Jurkat, Clone E6-1 (cell line): ENCODE data around the gene RCSD1.
"Not testable (repeated sequence)": the region's sequence is repeated elsewhere in the genome, so short reads cannot be mapped to it uniquely, and the experiment has no call there.

ENCODE experiments used
- DNase-seq: peaks from one replicate; pipeline ENCODE4 v3.0.0-alpha.2; 2011; ENCODE audit warnings: low read depth, low spot score
- H3K4me3 ChIP-seq: 2 replicates; pipeline ENCODE4 v1.5.1; 2011; ENCODE audit warnings: mild to moderate bottlenecking, low read length, control low read depth, moderate library complexity

RCSD1 gene

DNA sequence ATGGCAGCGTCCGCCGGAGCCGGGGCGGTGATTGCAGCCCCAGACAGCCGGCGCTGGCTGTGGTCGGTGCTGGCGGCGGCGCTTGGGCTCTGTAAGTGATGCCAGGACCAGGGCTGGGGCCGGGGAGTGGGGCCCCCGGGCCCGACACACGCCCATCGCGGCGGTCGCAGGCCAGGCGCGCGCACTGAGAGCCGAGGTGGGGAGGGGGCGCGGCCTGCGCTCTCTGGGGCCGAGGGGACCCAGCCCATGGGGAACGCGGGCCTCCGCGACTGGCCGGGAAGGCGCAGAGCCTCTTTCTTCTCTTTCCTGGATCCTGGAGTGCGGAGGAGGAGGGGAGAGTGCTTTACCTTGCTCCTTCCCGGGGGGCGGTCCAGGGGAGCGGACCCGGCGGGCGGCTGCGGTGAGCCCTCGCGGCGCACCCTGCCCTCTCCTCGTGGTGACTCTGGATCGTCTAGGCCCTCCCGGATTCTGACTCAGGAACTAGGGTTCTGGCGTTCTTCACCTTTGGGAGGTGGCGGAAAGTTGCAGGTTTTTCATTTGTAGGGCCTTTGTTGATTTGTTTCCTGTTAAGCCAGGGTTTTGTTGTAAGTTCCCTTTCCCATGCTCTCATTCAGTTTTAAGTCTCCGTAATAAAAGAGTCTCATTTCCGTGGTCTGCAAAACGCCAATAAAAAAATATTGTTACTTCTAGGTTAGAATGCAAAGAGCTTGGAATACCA lies 92.3 kb downstream of the RCSD1 start:
- peak overlapping the region; percentile 78 for H3K4me3 ChIP-seq
- DNase-seq = no peak

DNA sequence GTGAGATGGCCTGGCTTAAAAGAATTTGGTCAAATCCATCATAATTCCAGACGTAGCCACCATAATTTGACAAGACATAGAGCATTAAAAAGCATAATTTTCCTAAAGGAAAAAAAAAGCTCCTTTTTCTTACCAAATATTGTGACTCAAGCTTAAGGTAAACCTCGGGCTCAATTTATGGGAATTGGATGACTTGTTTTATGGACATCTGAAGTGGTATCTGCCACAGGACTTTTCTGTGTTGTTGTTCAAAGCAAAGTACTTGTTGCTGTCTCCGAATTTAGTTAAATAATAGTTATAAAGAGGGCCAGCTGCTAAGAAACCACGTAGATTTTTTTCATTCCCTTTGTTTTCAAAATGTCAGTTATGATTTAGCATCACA lies 92.8 kb downstream of the RCSD1 start:
- peak overlapping the region; percentile 78 for H3K4me3 ChIP-seq
- no peak for DNase-seq

DNA sequence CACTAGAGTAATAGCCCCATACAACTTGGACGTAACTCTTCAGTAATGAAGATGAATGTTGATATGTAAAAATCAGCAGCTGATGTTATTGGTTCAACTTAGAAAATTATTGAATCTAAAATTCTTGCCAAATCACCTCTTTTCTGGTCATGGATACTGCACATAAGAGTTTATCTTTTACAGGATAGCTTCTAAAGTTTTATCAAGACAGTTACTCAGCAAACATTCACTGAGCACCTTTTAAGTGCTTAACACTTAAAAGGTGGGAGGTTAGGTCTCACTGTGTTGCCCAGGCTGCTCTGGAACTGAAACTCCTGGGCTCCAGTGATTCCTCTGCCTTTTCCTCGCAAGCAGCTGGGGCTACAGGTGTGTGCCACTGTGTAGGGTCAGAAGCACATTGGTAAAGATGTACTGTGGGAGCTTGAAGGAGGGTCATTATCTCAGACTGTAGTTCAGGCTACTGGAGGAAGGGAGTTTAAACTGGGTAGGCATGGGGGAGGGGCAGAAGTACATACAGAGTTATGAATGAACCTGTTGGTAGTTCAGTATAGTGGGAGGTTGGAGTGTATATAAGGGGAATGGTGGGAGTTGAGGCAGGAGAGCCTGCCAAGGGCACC lies 93.8 kb downstream of the RCSD1 start:
- DNase-seq = no peak
- H3K4me3 ChIP-seq = no peak overlapping the region

DNA sequence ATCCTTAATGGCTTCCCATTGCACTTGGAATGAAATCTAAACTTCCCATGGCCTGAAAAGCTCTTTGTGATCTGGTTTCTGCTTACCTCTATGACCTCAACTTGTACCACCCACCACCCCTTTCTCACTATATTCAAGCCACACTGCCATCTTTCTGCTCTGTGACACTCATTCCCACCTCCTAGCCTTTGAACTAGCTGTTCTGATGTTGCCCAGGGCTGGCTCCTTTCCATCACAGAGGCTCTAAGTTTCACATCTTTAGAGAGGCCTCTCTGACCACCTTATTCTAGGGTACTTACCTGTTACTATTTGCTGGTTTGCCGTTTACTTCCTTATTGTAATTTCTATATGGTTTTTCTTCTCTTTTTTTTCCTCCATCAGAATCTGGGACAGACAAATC lies 96.0 kb downstream of the RCSD1 start:
- no peak for DNase-seq
- no peak overlapping the region for H3K4me3 ChIP-seq

DNA sequence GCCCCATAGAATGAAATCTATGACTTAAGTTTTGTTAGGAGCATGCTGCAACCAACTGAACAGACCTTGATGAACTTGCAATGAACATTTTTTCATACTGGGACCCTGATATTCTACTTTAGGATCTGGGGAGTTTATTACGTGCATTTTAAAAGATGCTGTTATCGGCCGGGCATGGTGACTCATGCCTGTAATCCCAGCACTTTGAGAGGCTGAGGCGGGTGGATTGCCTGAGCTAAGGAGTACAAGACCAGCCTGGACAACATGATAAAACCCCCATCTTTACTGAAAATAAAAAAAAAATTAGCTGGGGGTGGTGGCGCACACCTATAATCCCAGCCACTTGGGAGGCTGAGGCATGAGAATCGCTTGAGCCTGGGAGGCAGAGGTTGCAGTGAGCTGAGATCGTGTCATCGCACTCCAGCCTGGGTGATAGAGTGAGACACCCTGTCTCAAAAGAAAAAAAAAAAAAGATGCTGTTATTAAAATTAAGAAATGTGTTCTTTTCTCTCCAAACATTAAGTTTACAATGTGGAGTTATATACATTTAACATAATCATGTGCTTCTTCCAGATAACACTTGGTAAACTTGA lies 98.9 kb downstream of the RCSD1 start:
- no peak overlapping the region for H3K4me3 ChIP-seq
- DNase-seq = no peak

DNA sequence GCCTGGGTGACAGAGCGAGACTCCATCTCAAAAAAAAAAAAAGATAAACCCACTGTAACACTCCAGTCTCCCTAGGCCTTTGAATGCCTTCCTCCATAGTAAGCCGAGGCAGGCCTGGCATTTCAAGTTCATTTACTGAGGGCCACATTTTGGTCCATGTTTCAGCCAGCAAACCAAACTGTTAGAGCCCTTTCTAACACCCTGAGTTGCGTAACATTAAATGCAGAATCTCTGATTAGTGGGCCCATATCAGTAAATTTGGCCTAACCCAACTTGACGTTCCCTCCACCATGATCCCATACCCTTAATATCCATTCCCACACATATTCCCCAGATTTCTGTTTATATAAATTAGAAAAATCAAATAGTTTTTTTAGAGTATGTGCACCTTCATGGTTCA lies 104.2 kb downstream of the RCSD1 start:
- no peak for DNase-seq
- no peak overlapping the region for H3K4me3 ChIP-seq

- no peak overlapping the region for H3K4me3 ChIP-seq
- no peak for DNase-seq
These were observed 104.8 kb downstream of the RCSD1 start for GRCh38 chr1:167734841-167735240.

GRCh38 chr1:167737169-167737568 lies 107.1 kb downstream of the RCSD1 start:
- H3K4me3 ChIP-seq = no peak overlapping the region
- DNase-seq = no peak

GRCh38 chr1:167738158-167738557 lies 108.1 kb downstream of the RCSD1 start:
- DNase-seq = no peak
- no peak overlapping the region for H3K4me3 ChIP-seq

DNA sequence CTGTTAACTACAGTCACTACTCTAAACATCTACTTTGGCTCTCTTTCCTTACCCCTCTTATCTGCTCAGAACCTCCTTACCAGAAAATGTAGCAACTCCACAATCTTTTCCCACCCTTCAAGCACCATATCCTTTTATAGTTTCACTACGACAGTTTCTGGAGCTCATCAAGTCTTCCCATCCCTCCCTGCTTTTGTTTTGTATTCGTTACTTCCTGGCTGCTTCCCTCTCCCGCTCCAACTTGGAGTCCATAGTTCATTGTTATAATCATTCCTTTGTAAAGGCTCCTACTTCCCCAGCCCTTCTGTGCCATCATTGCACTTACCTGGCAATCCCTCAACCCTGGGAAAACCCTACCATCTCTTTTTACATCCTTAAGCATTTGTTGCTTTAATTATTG lies 109.7 kb downstream of the RCSD1 start:
- H3K4me3 ChIP-seq = no peak overlapping the region
- DNase-seq = no peak

DNA sequence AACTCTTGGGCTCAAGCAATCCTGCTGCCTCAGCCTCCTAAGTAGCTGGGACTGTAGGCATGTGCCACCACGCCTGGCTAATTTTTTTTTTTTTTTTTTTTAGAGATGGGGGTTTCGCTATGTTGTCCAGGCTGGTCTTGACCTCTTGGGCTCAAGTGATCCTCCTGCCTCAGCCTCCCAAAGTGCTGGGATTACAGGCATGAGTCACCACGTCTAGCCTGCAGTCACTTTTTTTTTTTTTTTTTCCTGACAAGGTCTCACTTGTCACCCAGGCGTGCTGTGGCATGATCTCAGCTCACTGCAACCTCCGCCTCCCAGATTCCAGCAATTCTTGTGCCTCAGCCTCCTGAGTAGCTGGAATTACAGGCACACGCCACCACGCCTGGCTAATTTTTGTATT lies 111.1 kb downstream of the RCSD1 start:
- not testable (repeated sequence) for DNase-seq, H3K4me3 ChIP-seq

GRCh38 chr1:167742392-167743057 lies 112.5 kb downstream of the RCSD1 start:
- not testable (repeated sequence) for H3K4me3 ChIP-seq, DNase-seq

DNA sequence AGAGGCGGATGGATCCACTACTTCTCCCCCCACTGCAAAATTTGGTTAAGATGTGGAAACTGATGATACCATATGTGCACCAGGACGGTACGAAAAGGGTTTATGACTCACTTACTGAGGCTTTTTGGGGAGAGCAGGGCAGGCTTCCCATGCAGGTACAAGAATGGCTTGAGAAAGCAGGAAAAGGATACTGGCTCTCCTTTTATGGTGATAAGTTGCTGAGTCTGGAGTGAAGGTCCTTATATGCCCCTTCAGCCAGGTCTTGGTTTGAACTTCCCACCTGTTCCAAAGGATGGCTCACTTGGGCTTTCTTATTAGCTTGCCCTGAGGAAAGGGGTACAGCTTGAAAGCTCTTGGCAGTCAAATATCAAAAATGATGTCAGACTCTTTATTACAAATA lies 114.9 kb downstream of the RCSD1 start:
- no peak for DNase-seq
- no peak overlapping the region for H3K4me3 ChIP-seq

- no peak overlapping the region for H3K4me3 ChIP-seq
- no peak for DNase-seq
These were observed 116.1 kb downstream of the RCSD1 start for GRCh38 chr1:167746013-167746672.

GRCh38 chr1:167746988-167747655 lies 117.1 kb downstream of the RCSD1 start:
- DNase-seq = no peak
- no peak overlapping the region for H3K4me3 ChIP-seq

- H3K4me3 ChIP-seq = no peak overlapping the region
- DNase-seq = no peak
These were observed 118.0 kb downstream of the RCSD1 start for GRCh38 chr1:167747988-167748387.

DNA sequence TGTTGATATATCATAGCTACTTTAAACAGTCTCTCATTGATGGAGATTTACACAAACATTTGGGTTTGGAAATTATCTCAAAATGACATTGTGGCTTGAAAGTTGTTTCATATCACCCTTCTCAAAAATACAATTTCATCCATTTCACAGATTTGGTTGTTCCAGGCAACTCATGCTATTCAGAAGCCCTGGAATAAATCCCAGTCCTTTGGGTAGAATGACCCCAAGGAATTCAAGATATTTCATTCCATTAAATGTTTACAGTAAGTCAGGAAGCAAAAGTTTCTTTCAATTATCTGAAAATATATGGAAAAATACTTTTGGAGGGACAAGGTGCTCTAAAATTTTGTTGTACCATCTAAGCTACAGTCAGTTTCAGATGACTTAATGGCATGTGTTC lies 118.9 kb downstream of the RCSD1 start:
- DNase-seq = no peak

DNA sequence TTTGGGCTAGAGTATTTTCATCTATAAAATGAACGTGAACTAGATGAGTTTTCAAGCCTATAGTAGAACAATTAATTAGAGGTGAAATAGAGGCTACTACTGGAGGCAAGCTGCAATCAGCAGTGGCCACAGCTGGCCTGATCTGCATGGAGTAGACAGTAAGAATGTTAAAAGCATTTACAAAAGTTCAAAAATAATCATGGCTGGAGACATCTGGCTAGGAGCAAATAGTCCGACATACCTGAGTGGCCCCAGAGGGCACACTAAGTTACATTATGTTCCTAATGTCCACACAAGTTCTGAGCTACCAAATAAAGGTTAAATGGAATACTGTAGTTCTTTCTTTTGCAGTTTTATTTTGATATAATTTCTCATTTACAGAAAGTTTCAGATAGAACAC lies 119.7 kb downstream of the RCSD1 start:
- no peak for DNase-seq
- no peak overlapping the region for H3K4me3 ChIP-seq

More for the DNA sequence above, 118.9 kb downstream of the RCSD1 start:
- no peak overlapping the region for H3K4me3 ChIP-seq

GRCh38 chr1:167750641-167751040 lies 120.6 kb downstream of the RCSD1 start:
- H3K4me3 ChIP-seq = no peak overlapping the region
- DNase-seq = no peak
